Sigmoid colon (tissue), 4 donors: Measurements from ENCODE around the gene PYGM.

ENCODE experiments used
- EP300 ChIP-seq, 4 donors: sonication (generic); formaldehyde crosslinking; IDR thresholded peaks; one replicate each; pipeline ENCODE4 v1.6.1; 2017; ENCODE audit warnings: antibody characterized with exemption in 4 of 4
- POLR2A ChIP-seq, 2 donors: fragments of 450-650 bp; IDR thresholded peaks; one replicate each; pipeline ENCODE4 v1.6.1; 2016; ENCODE audit warnings: antibody characterized with exemption in 2 of 2, mild to moderate bottlenecking in 2 of 2, moderate library complexity in 2 of 2
- TF ChIP-seq, protein P1 (sequence below), 4 experiments: fragments of 450-650 bp in 3 of 4; fragments of 200-600 bp in 1 of 4; IDR thresholded peaks; one replicate each; pipeline ENCODE4 v1.5.1; 2016 to 2019; ENCODE audit warnings: antibody characterized with exemption in 4 of 4, mild to moderate bottlenecking in 3 of 4, moderate library complexity in 2 of 4

DNA sequence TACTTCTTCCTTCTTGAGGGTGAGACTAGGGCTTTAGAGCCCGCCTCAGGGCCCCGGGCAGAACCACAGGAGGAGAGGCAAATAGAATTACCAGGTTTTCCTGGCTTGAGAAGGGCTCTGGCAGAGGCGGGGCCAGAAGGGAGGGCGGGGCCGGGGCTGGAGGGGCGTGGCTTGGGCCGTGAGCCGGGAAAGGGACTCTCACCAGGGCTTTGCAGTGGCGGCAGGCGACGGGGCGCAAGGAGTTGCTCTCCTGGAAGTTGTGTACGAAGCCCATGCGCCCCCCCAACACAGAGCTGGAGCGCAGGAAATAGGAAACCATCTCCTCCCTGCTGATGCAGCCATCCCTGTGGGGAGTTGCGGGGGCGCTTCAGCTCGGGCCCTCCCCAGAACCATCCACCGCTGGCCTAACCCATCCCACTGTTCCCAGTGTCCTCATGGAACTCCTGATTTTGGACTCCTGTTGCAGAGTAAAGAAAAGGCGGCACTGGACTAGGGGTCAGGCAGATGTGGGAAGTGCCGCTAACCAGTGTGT lies 29.9 kb downstream of the PYGM start:
- TF ChIP-seq POLR2A (IDR thresholded peaks at IDR 0.05): no peak
- TF ChIP-seq, protein P1, sequence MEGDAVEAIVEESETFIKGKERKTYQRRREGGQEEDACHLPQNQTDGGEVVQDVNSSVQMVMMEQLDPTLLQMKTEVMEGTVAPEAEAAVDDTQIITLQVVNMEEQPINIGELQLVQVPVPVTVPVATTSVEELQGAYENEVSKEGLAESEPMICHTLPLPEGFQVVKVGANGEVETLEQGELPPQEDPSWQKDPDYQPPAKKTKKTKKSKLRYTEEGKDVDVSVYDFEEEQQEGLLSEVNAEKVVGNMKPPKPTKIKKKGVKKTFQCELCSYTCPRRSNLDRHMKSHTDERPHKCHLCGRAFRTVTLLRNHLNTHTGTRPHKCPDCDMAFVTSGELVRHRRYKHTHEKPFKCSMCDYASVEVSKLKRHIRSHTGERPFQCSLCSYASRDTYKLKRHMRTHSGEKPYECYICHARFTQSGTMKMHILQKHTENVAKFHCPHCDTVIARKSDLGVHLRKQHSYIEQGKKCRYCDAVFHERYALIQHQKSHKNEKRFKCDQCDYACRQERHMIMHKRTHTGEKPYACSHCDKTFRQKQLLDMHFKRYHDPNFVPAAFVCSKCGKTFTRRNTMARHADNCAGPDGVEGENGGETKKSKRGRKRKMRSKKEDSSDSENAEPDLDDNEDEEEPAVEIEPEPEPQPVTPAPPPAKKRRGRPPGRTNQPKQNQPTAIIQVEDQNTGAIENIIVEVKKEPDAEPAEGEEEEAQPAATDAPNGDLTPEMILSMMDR (IDR thresholded peaks at IDR 0.05): no peak
- TF ChIP-seq EP300 (IDR thresholded peaks at IDR 0.05): no peak
